Tibial nerve (tissue), 4 donors: ENCODE measurements around the gene EXOSC7.

Experiments used
- CTCF ChIP-seq, 5 experiments: fragments of 200-600 bp in 3 of 5; fragments of 450-650 bp in 2 of 5; sonication (generic) in 3 of 5; IDR thresholded peaks; one replicate each; pipeline ENCODE4 v1.5.1; 2016 to 2019; ENCODE audit warnings: antibody characterized with exemption in 5 of 5, mild to moderate bottlenecking in 3 of 5, moderate library complexity in 2 of 5
- EP300 ChIP-seq, 2 donors: sonication (generic); formaldehyde crosslinking; IDR thresholded peaks; one replicate each; pipeline ENCODE4 v1.6.1; 2017; ENCODE audit warnings: antibody characterized with exemption in 2 of 2, mild to moderate bottlenecking in 1 of 2
- POLR2A ChIP-seq, 2 donors: fragments of 450-650 bp; IDR thresholded peaks; one replicate each; pipeline ENCODE4 v1.6.1; 2017; ENCODE audit warnings: antibody characterized with exemption in 2 of 2, mild to moderate bottlenecking in 2 of 2, moderate library complexity in 2 of 2

- no peak for TF ChIP-seq CTCF (IDR thresholded peaks at IDR 0.05)
- no peak for TF ChIP-seq EP300 (IDR thresholded peaks at IDR 0.05)
- TF ChIP-seq POLR2A (IDR thresholded peaks at IDR 0.05), result no peak
These were observed 47.6 kb downstream of the EXOSC7 start for GRCh38 chr3:45023675-45024074.
